Measurements from ENCODE around the gene SDK1.

SDK1 gene

DNA sequence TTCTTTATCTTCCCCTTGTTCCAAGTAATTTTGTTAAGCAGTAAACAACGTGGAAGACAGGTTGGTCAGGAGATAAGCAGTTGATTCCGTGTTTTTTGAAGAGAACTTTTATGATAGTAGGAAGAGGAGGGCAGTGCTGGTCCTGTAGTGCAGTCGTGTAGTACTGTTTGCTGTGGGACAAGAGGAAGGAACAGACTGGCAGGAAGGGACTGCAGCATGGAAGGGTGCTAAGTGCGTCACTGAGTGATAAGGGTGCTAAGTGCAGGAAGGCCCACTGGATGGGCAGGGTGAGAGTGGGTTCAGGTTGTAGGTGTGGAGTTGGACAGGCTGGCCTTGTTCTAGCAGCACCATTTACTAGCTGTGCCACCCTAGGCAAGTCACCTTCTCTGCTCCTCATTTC is 125.0 kb downstream of the SDK1 start (continued):
- TF ChIP-seq, protein P1, sequence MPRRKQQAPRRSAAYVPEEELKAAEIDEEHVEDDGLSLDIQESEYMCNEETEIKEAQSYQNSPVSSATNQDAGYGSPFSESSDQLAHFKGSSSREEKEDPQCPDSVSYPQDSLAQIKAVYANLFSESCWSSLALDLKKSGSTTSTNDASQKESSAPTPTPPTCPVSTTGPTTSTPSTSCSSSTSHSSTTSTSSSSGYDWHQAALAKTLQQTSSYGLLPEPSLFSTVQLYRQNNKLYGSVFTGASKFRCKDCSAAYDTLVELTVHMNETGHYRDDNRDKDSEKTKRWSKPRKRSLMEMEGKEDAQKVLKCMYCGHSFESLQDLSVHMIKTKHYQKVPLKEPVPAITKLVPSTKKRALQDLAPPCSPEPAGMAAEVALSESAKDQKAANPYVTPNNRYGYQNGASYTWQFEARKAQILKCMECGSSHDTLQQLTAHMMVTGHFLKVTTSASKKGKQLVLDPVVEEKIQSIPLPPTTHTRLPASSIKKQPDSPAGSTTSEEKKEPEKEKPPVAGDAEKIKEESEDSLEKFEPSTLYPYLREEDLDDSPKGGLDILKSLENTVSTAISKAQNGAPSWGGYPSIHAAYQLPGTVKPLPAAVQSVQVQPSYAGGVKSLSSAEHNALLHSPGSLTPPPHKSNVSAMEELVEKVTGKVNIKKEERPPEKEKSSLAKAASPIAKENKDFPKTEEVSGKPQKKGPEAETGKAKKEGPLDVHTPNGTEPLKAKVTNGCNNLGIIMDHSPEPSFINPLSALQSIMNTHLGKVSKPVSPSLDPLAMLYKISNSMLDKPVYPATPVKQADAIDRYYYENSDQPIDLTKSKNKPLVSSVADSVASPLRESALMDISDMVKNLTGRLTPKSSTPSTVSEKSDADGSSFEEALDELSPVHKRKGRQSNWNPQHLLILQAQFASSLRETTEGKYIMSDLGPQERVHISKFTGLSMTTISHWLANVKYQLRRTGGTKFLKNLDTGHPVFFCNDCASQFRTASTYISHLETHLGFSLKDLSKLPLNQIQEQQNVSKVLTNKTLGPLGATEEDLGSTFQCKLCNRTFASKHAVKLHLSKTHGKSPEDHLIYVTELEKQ (tag by site-specific recombination; IDR thresholded peaks at IDR 0.05; ENCODE audit: borderline replicate concordance): no peak
- TF ChIP-seq EGR2 (tag by site-specific recombination; IDR thresholded peaks at IDR 0.05; ENCODE audit: low read depth) (no peak), ZNF558 (tag by site-specific recombination; IDR thresholded peaks at IDR 0.05) (no peak), ZSCAN23 (tag by site-specific recombination; IDR thresholded peaks at IDR 0.05) (no peak)
- TF ChIP-seq, protein P2, sequence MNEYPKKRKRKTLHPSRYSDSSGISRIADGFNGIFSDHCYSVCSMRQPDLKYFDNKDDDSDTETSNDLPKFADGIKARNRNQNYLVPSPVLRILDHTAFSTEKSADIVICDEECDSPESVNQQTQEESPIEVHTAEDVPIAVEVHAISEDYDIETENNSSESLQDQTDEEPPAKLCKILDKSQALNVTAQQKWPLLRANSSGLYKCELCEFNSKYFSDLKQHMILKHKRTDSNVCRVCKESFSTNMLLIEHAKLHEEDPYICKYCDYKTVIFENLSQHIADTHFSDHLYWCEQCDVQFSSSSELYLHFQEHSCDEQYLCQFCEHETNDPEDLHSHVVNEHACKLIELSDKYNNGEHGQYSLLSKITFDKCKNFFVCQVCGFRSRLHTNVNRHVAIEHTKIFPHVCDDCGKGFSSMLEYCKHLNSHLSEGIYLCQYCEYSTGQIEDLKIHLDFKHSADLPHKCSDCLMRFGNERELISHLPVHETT (tag by site-specific recombination; IDR thresholded peaks at IDR 0.05): no peak

DNA sequence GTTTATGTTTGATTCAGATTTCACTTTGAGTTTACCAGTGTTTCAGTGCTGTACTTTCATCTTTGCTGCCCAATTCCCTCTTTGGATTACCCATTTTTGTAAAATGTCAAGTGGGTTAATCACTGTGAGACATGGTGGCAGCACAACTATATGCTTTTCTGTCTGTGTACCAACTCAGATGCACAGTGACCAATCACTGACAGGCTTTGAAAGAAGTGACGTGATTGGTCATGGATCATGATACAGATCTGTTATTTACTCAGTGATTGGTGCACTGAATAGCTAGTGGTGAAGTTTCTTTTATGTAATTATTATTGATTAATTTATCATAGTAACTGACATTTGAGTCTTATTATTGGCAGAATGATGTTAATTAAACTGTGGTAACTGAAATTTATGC is 126.9 kb downstream of the SDK1 start:
- TF ChIP-seq HOXA7 (CRISPR knock-in tag; IDR thresholded peaks at IDR 0.05; ENCODE audit: borderline replicate concordance) (no peak), ZNF473 (tag by site-specific recombination; IDR thresholded peaks at IDR 0.05) (no peak), ZFP69B (tag by site-specific recombination; IDR thresholded peaks at IDR 0.05) (no peak), ZNF560 (tag by site-specific recombination; IDR thresholded peaks at IDR 0.05; ENCODE audit: borderline replicate concordance) (no peak), ZNF221 (tag by site-specific recombination; IDR thresholded peaks at IDR 0.05; ENCODE audit: borderline replicate concordance) (no peak), ZNF202 (tag by site-specific recombination; IDR thresholded peaks at IDR 0.05; ENCODE audit: borderline replicate concordance) (no peak)
- TF ChIP-seq, protein P3, sequence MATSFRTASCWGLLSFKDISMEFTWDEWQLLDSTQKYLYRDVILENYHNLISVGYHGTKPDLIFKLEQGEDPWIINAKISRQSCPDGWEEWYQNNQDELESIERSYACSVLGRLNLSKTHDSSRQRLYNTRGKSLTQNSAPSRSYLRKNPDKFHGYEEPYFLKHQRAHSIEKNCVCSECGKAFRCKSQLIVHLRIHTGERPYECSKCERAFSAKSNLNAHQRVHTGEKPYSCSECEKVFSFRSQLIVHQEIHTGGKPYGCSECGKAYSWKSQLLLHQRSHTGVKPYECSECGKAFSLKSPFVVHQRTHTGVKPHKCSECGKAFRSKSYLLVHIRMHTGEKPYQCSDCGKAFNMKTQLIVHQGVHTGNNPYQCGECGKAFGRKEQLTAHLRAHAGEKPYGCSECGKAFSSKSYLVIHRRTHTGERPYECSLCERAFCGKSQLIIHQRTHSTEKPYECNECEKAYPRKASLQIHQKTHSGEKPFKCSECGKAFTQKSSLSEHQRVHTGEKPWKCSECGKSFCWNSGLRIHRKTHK (tag by site-specific recombination; IDR thresholded peaks at IDR 0.05): no peak
- TF ChIP-seq, protein P4, sequence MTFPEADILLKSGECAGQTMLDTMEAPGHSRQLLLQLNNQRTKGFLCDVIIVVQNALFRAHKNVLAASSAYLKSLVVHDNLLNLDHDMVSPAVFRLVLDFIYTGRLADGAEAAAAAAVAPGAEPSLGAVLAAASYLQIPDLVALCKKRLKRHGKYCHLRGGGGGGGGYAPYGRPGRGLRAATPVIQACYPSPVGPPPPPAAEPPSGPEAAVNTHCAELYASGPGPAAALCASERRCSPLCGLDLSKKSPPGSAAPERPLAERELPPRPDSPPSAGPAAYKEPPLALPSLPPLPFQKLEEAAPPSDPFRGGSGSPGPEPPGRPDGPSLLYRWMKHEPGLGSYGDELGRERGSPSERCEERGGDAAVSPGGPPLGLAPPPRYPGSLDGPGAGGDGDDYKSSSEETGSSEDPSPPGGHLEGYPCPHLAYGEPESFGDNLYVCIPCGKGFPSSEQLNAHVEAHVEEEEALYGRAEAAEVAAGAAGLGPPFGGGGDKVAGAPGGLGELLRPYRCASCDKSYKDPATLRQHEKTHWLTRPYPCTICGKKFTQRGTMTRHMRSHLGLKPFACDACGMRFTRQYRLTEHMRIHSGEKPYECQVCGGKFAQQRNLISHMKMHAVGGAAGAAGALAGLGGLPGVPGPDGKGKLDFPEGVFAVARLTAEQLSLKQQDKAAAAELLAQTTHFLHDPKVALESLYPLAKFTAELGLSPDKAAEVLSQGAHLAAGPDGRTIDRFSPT (tag by site-specific recombination; IDR thresholded peaks at IDR 0.05): no peak
- Histone ChIP-seq H3K36me3 (ENCODE audit: control insufficient read depth in 2 of 2, insufficient read depth in 1 of 2, low read length in 2 of 2) (no peaks in the 10 kb centered on the region), H3K4me3 (ENCODE audit: low read depth, low read length) (no peak overlapping the region), H3K27ac (ENCODE audit: extremely low read depth, low read depth, low read length) (no peak overlapping the region), H3K9me3 (ENCODE audit: control insufficient read depth, insufficient read depth, low read depth, low read length) (no peaks in the 10 kb centered on the region), H3K4me1 (ENCODE audit: control insufficient read depth, insufficient read depth, low read length) (0 out of 2 replicates have a peak, but pooled peaks cover 6% of the 10 kb centered on the region)
- ChIA-PET CTCF (interaction anchor here (0.6 to 1.4 kb wide), 4 partner anchors 9 to 227 kb away, joined by 3 to 5 read pairs (median 3); partner anchors contain the start of gene SDK1), POLR2A (no interaction called here)

DNA sequence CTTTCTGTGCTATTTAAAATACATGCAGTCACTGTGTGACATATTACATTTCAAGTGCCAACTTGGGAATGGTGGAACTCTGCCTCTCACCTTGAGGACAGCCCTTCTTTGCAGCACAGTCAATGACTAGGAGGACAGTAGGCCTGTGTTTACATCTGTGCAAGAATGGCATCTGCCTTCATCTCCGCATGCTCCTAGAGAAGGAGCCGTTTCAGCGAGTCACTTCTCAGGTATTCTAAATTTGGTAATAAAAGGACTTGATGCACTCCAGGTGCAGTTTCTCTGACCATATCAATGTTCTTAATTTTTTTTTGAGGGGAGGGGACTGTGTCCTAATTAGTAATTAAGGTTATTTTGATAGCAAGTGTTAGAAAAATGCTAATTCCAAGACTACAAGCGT is 128.9 kb downstream of the SDK1 start:
- ChIA-PET POLR2A (no interaction called here), CTCF (interaction anchor here (0.7 kb wide), 1 partner anchor 723 kb away, joined by 4 read pairs; no protein-coding TSS in a partner anchor)
- H3K9me3 ChIP-seq (ENCODE audit: control insufficient read depth, insufficient read depth, low read depth, low read length): no peaks in the 10 kb centered on the region
- no peak overlapping the region for H3K27ac ChIP-seq (ENCODE audit: extremely low read depth, low read depth, low read length)
- H3K4me3 ChIP-seq (ENCODE audit: low read depth, low read length): no peak overlapping the region
- no peaks in the 10 kb centered on the region for H3K36me3 ChIP-seq (ENCODE audit: control insufficient read depth in 2 of 2, insufficient read depth in 1 of 2, low read length in 2 of 2)
- H3K4me1 ChIP-seq (ENCODE audit: control insufficient read depth, insufficient read depth, low read length): 0 out of 2 replicates have a peak, but pooled peaks cover 6% of the 10 kb centered on the region
- TF ChIP-seq, protein P1 (tag by site-specific recombination; IDR thresholded peaks at IDR 0.05; ENCODE audit: borderline replicate concordance): no peak
- TF ChIP-seq ZNF292 (tag by site-specific recombination; IDR thresholded peaks at IDR 0.05; ENCODE audit: borderline replicate concordance, low read depth) (no peak), TCF7L2 (IDR thresholded peaks at IDR 0.05; ENCODE audit: borderline replicate concordance, low read depth, low read length) (no peak), OSR2 (tag by site-specific recombination; IDR thresholded peaks at IDR 0.05) (no peak), ZNF223 (tag by site-specific recombination; IDR thresholded peaks at IDR 0.05) (no peak), OVOL3 (tag by site-specific recombination; IDR thresholded peaks at IDR 0.05) (no peak), SP3 (tag by site-specific recombination; IDR thresholded peaks at IDR 0.05) (no peak), ZNF391 (tag by site-specific recombination; IDR thresholded peaks at IDR 0.05; ENCODE audit: borderline replicate concordance, low read depth) (no peak), ZNF416 (tag by site-specific recombination; IDR thresholded peaks at IDR 0.05) (no peak), ZNF548 (tag by site-specific recombination; IDR thresholded peaks at IDR 0.05) (no peak)

Data from HEK293 (cell line).